H9 (cell line): ENCODE results near the gene WDR5. TPM values are rescaled to one million over a fixed set of nuclear protein-coding genes. Genes with fewer than 3 reads are reported as not detected.
A peak's percentile ranks its signal among the peaks of the same experiment; 100 is the strongest.

Experiments
- DNase-seq: peaks from one replicate; pipeline ENCODE4 v3.0.0-alpha.2; 2017
- H2AFZ ChIP-seq: one replicate; pipeline ENCODE4 v1.6.1; 2013; ENCODE audit warnings: mild to moderate bottlenecking, low read length, control low read depth, moderate library complexity
- H2AK5ac ChIP-seq: 2 replicates; pipeline ENCODE4 v1.6.1; 2013; ENCODE audit warnings: low read length, control low read depth, mixed read lengths; ENCODE audit not compliant: insufficient read length
- H2BK120ac ChIP-seq: one replicate; pipeline ENCODE4 v1.6.1; 2013; ENCODE audit warnings: low read depth, mild to moderate bottlenecking, low read length, control low read depth, inconsistent platforms; ENCODE audit not compliant: poor library complexity, severe bottlenecking
- H2BK12ac ChIP-seq: 2 replicates; pipeline ENCODE4 v1.6.1; 2013; ENCODE audit warnings: low read length, control low read depth, mixed read lengths, low read depth; ENCODE audit not compliant: insufficient read length
- H2BK15ac ChIP-seq: 2 replicates; pipeline ENCODE4 v1.6.1; 2013; ENCODE audit warnings: low read depth, low read length, control low read depth
- H2BK20ac ChIP-seq: one replicate; pipeline ENCODE4 v1.6.1; 2013; ENCODE audit warnings: low read depth, mild to moderate bottlenecking, low read length, control low read depth, inconsistent platforms; ENCODE audit not compliant: poor library complexity, severe bottlenecking
- H2BK5ac ChIP-seq: 2 replicates; pipeline ENCODE4 v1.6.1; 2013; ENCODE audit warnings: low read length, control low read depth, mixed read lengths; ENCODE audit not compliant: insufficient read length
- H3K14ac ChIP-seq: 2 replicates; pipeline ENCODE4 v1.6.1; 2013; ENCODE audit warnings: low read length, control low read depth; ENCODE audit not compliant: insufficient read depth
- H3K18ac ChIP-seq: 2 replicates; pipeline ENCODE4 v1.6.1; 2013; ENCODE audit warnings: low read depth, mild to moderate bottlenecking, mixed read lengths, low read length, control low read depth; ENCODE audit not compliant: insufficient read length
- H3K23ac ChIP-seq: 2 replicates; pipeline ENCODE4 v1.6.1; 2013; ENCODE audit warnings: low read length, control low read depth, mixed read lengths, low read depth; ENCODE audit not compliant: insufficient read length
- H3K23me2 ChIP-seq: 2 replicates; pipeline ENCODE4 v1.6.1; 2013; ENCODE audit warnings: low read depth, mild to moderate bottlenecking, mixed read lengths, low read length, control low read depth; ENCODE audit not compliant: insufficient read length, poor library complexity, severe bottlenecking
- H3K27ac ChIP-seq: 2 replicates; pipeline ENCODE4 v1.5.1; 2013; ENCODE audit warnings: low read length, control low read depth, mixed read lengths, low read depth; ENCODE audit not compliant: insufficient read length
- H3K27me3 ChIP-seq: 2 replicates; pipeline ENCODE4 v1.6.1; 2013; ENCODE audit warnings: low read length, control low read depth, inconsistent platforms; ENCODE audit not compliant: insufficient read depth
- H3K4ac ChIP-seq: 2 replicates; pipeline ENCODE4 v1.6.1; 2013; ENCODE audit warnings: low read depth, mild to moderate bottlenecking, control low read depth, inconsistent platforms, low read length, moderate library complexity
- H3K4me1 ChIP-seq: 2 replicates; pipeline ENCODE4 v1.6.1; 2013; ENCODE audit warnings: low read length, control low read depth, inconsistent platforms; ENCODE audit not compliant: insufficient read depth
- H3K4me2 ChIP-seq: 2 replicates; pipeline ENCODE4 v1.6.1; 2013; ENCODE audit warnings: low read length, control low read depth, mixed read lengths; ENCODE audit not compliant: insufficient read length, insufficient read depth
- H3K56ac ChIP-seq: 2 replicates; pipeline ENCODE4 v1.6.1; 2013; ENCODE audit warnings: low read depth, mild to moderate bottlenecking, mixed read lengths, low read length, control low read depth; ENCODE audit not compliant: insufficient read length
- H3K79me1 ChIP-seq: 2 replicates; pipeline ENCODE4 v1.6.1; 2013; ENCODE audit warnings: low read depth, mild to moderate bottlenecking, moderate library complexity, low read length, control low read depth, inconsistent platforms; ENCODE audit not compliant: insufficient read depth, poor library complexity, severe bottlenecking
- H3K79me2 ChIP-seq: 2 replicates; pipeline ENCODE4 v1.6.1; 2013; ENCODE audit warnings: low read length, control low read depth, inconsistent platforms; ENCODE audit not compliant: insufficient read depth
- H3K9ac ChIP-seq: 2 replicates; pipeline ENCODE4 v1.6.1; 2013; ENCODE audit warnings: low read length, control low read depth, mixed read lengths; ENCODE audit not compliant: insufficient read length; ENCODE audit errors: extremely low read depth
- H3K9me3 ChIP-seq: one replicate; pipeline ENCODE4 v1.6.1; 2013; ENCODE audit warnings: low read depth, low read length, inconsistent platforms; ENCODE audit not compliant: control insufficient read depth
- H3T11ph ChIP-seq: one replicate; pipeline ENCODE4 v1.6.1; 2013; ENCODE audit warnings: mild to moderate bottlenecking, low read length, control low read depth, inconsistent platforms
- H4K20me1 ChIP-seq: one replicate; pipeline ENCODE4 v1.6.1; 2013; ENCODE audit not compliant: control insufficient read depth, insufficient read length, insufficient read depth
- H4K5ac ChIP-seq: 2 replicates; pipeline ENCODE4 v1.6.1; 2013; ENCODE audit warnings: low read depth, mild to moderate bottlenecking, mixed read lengths, low read length, control low read depth; ENCODE audit not compliant: insufficient read length
- H4K8ac ChIP-seq: replicated peaks from 2 replicates; pipeline ENCODE4 v1.6.1; 2013; ENCODE audit warnings: low read length, control low read depth, mixed read lengths, low read depth; ENCODE audit not compliant: insufficient read length
- H4K91ac ChIP-seq: 2 replicates; pipeline ENCODE4 v1.6.1; 2013; ENCODE audit warnings: low read depth, mild to moderate bottlenecking, moderate library complexity, mixed read lengths, low read length, control low read depth; ENCODE audit not compliant: insufficient read length
- H3K27ac Mint-ChIP-seq, 3 experiments: 2 replicates in 2 of 3; 3 replicates in 1 of 3; pipeline ENCODE4 v1.8.0; 2020 to 2021; ENCODE audit warnings: mixed read lengths in 3 of 3, mild to moderate bottlenecking in 1 of 3, moderate library complexity in 1 of 3
- H3K27me3 Mint-ChIP-seq: 2 replicates; pipeline ENCODE4 v1.8.0; 2021; ENCODE audit warnings: low read depth, mild to moderate bottlenecking, moderate library complexity, mixed read lengths
- H3K36me3 Mint-ChIP-seq, 3 experiments: 2 replicates in 2 of 3; 3 replicates in 1 of 3; pipeline ENCODE4 v1.8.0; 2020 to 2021; ENCODE audit warnings: low read depth in 3 of 3, mixed read lengths in 3 of 3; ENCODE audit not compliant: insufficient read depth in 1 of 3
- H3K4me1 Mint-ChIP-seq, 2 experiments: 2 replicates each; pipeline ENCODE4 v1.8.0; 2020; ENCODE audit warnings: mixed read lengths in 2 of 2
- H3K4me3 Mint-ChIP-seq, 2 experiments: 2 replicates in 1 of 2; 3 replicates in 1 of 2; pipeline ENCODE4 v1.8.0; 2020 to 2021; ENCODE audit warnings: mild to moderate bottlenecking in 2 of 2, mixed read lengths in 2 of 2, moderate library complexity in 1 of 2
- H3K9me3 Mint-ChIP-seq, 2 experiments: 2 replicates in 1 of 2; 3 replicates in 1 of 2; pipeline ENCODE4 v1.8.0; 2020; ENCODE audit warnings: mild to moderate bottlenecking in 2 of 2, mixed read lengths in 2 of 2, moderate library complexity in 1 of 2
- CTCF ChIP-seq: fragments of 200-600 bp; sonication (generic); conservative IDR thresholded peaks from 3 replicates; pipeline ENCODE4 v1.8.0; 2021; ENCODE audit warnings: antibody characterized with exemption, mild to moderate bottlenecking
- WGBS: extraction: QIAGEN DNeasy Blood & Tissue Kit; methylation state at CpG from one replicate; pipeline ENCODE4 v1.1.7; 2013; ENCODE audit warnings: missing lambda C conversion rate, low lambda C conversion rate, mixed read lengths; ENCODE audit not compliant: insufficient read length; ENCODE audit errors: extremely low coverage; 5-methylcytosine and 5-hydroxymethylcytosine counted together
- total RNA-seq: library from RNA; stranded (reverse); gene quantifications from 2 replicates; pipeline ENCODE4 v1.2.1, GENCODE V29; 2021

Gene WDR5
- total RNA-seq, 1 experiment from 2014 or later, result 72.3 TPM

GRCh38 chr9:134189145-134189469, 53.2 kb downstream of the WDR5 start:
- no peak overlapping the region for H3K14ac ChIP-seq
- no peak overlapping the region for H3K56ac ChIP-seq
- no peak overlapping the region for H4K91ac ChIP-seq
- Mint-ChIP-seq H3K4me3 (peak overlapping the region in 1 of 2 experiments; percentile 73; a peak in 3 of 5 replicates), H3K4me1 (peaks cover 0 to 16% of the 10 kb centered on the region in 2 experiments; a peak in 2 of 4 replicates), H3K27ac (peak overlapping the region in 1 of 3 experiments; percentile 8; a peak in 1 of 7 replicates), H3K27me3 (no peaks in the 10 kb centered on the region), H3K9me3 (no peaks in the 10 kb centered on the region), H3K36me3 (no peaks in the 10 kb centered on the region)
- H2BK5ac ChIP-seq, result no peak overlapping the region
- no peaks in the 10 kb centered on the region for H3K79me2 ChIP-seq
- WGBS, result no CpG with 5 or more reads among the region's 15 CpGs
- H3T11ph ChIP-seq, result no peak overlapping the region
- H3K27ac ChIP-seq, result no peak overlapping the region
- H2BK15ac ChIP-seq, result 0 out of 2 replicates have a peak overlapping the region, but pooled peaks have one; percentile 37
- no peak overlapping the region for H4K8ac ChIP-seq
- no peaks in the 10 kb centered on the region; the same call in 1 of the 2 replicates for H3K27me3 ChIP-seq
- H2BK120ac ChIP-seq, result no peak overlapping the region
- H4K5ac ChIP-seq, result no peak overlapping the region
- DNase-seq, result no peak
- no peak overlapping the region for H2BK12ac ChIP-seq
- H3K9me3 ChIP-seq, result no peaks in the 10 kb centered on the region
- H2AK5ac ChIP-seq, result no peak overlapping the region
- TF ChIP-seq CTCF, result no peak
- no peaks in the 10 kb centered on the region for H4K20me1 ChIP-seq
- H3K4me1 ChIP-seq, result no peaks in the 10 kb centered on the region; the same call in 1 of the 2 replicates
- H3K23me2 ChIP-seq, result no peaks in the 10 kb centered on the region
- H3K9ac ChIP-seq, result no peak overlapping the region
- no peak overlapping the region for H3K23ac ChIP-seq
- H2BK20ac ChIP-seq, result no peak overlapping the region
- no peak overlapping the region for H3K18ac ChIP-seq
- peak overlapping the region; percentile 68 for H3K4me2 ChIP-seq
- no peak overlapping the region for H2AFZ ChIP-seq
- no peak overlapping the region for H3K4ac ChIP-seq
- H3K79me1 ChIP-seq, result no peaks in the 10 kb centered on the region
